GM23338 (cell line): Measurements from ENCODE around the gene PRSS37. TPM values are rescaled to one million over a fixed set of nuclear protein-coding genes. Genes with fewer than 3 reads are reported as not detected.
A peak's percentile ranks its signal among the peaks of the same experiment; 100 is the strongest.

Experiments used
- ATAC-seq: fragments of 200-7000 bp; cut with Tn5 transposase; 3 replicates; pipeline ENCODE4 v1.9.1; 2020
- DNase-seq: peaks from one replicate; pipeline ENCODE4 v3.0.0-alpha.2; 2015; ENCODE audit warnings: low spot score
- H2AFZ ChIP-seq: fragments of 200-600 bp; sonication (generic); 2 replicates; pipeline ENCODE4 v1.8.0; 2016; ENCODE audit warnings: antibody characterized with exemption, mild to moderate bottlenecking, moderate library complexity
- H3F3A ChIP-seq: fragments of 200-600 bp; sonication (generic); replicated peaks from 2 replicates; pipeline ENCODE4 v1.8.0; 2017; ENCODE audit warnings: antibody characterized with exemption, mixed run types, low read depth
- H3K27ac ChIP-seq: fragments of 200-600 bp; sonication (generic); 2 replicates; pipeline ENCODE4 v1.6.1; 2016; ENCODE audit warnings: low read depth
- H3K27me3 ChIP-seq: fragments of 200-600 bp; sonication (generic); 2 replicates; pipeline ENCODE4 v1.8.0; 2016; ENCODE audit warnings: mild to moderate bottlenecking, mixed run types, moderate library complexity; ENCODE audit not compliant: insufficient read depth
- H3K36me3 ChIP-seq: fragments of 200-600 bp; sonication (generic); 2 replicates; pipeline ENCODE4 v1.8.0; 2016; ENCODE audit warnings: mild to moderate bottlenecking; ENCODE audit not compliant: insufficient read depth
- H3K4me1 ChIP-seq: fragments of 200-600 bp; sonication (generic); 2 replicates; pipeline ENCODE4 v1.8.0; 2016; ENCODE audit warnings: mild to moderate bottlenecking, moderate library complexity; ENCODE audit not compliant: insufficient read depth
- H3K4me2 ChIP-seq: fragments of 200-600 bp; sonication (generic); 2 replicates; pipeline ENCODE4 v1.7.1; 2017; ENCODE audit warnings: mixed run types
- H3K4me3 ChIP-seq: fragments of 200-600 bp; sonication (generic); 2 replicates; pipeline ENCODE4 v1.6.1; 2016; ENCODE audit warnings: mixed run types
- H3K79me2 ChIP-seq: fragments of 200-600 bp; sonication (generic); replicated peaks from 2 replicates; pipeline ENCODE4 v1.8.0; 2017; ENCODE audit warnings: mild to moderate bottlenecking; ENCODE audit not compliant: insufficient read depth
- H3K9me2 ChIP-seq: fragments of 200-600 bp; sonication (generic); 2 replicates; pipeline ENCODE4 v1.8.0; 2017; ENCODE audit not compliant: insufficient read depth
- H4K20me1 ChIP-seq: fragments of 200-600 bp; sonication (generic); replicated peaks from 2 replicates; pipeline ENCODE4 v1.8.0; 2017; ENCODE audit warnings: mild to moderate bottlenecking; ENCODE audit not compliant: insufficient read depth
- H3K27ac Mint-ChIP-seq: 2 replicates; pipeline ENCODE4 v1.8.0; 2020; ENCODE audit warnings: inconsistent platforms, mild to moderate bottlenecking, moderate library complexity, mixed read lengths
- H3K27me3 Mint-ChIP-seq: 3 replicates; pipeline ENCODE4 v1.8.0; 2022; ENCODE audit warnings: low read depth, mild to moderate bottlenecking, moderate library complexity, mixed read lengths, inconsistent platforms; ENCODE audit not compliant: insufficient read depth, poor library complexity
- H3K36me3 Mint-ChIP-seq: 3 replicates; pipeline ENCODE4 v1.8.0; 2021; ENCODE audit warnings: low read depth, mild to moderate bottlenecking, inconsistent platforms, moderate library complexity, mixed read lengths
- H3K4me1 Mint-ChIP-seq: 3 replicates; pipeline ENCODE4 v1.8.0; 2020; ENCODE audit warnings: mild to moderate bottlenecking, inconsistent platforms, mixed read lengths
- H3K4me3 Mint-ChIP-seq: 3 replicates; pipeline ENCODE4 v1.8.0; 2021; ENCODE audit warnings: moderate library complexity, mild to moderate bottlenecking, inconsistent platforms, mixed read lengths
- H3K9me3 Mint-ChIP-seq: 3 replicates; pipeline ENCODE4 v1.8.0; 2020; ENCODE audit warnings: moderate library complexity, mild to moderate bottlenecking, inconsistent platforms, mixed read lengths
- CREB1 ChIP-seq: fragments of 250-450 bp; sonication (Bioruptor Pico); IDR thresholded peaks from 2 replicates; pipeline ENCODE4 v1.5.0; 2020; ENCODE audit warnings: low read depth, mild to moderate bottlenecking, moderate library complexity
- JUNB ChIP-seq: IDR thresholded peaks from one replicate; pipeline ENCODE4 v1.6.1; 2016; ENCODE audit warnings: antibody characterized with exemption; ENCODE audit not compliant: unreplicated experiment
- POLR2AphosphoS5 ChIP-seq: IDR thresholded peaks from 2 replicates; pipeline ENCODE4 v1.6.1; 2016; ENCODE audit warnings: antibody characterized with exemption, low read depth
- ZNF114 ChIP-seq: fragments of 250-450 bp; sonication (Bioruptor Pico); IDR thresholded peaks from 2 replicates; pipeline ENCODE4 v1.5.0; 2020; ENCODE audit warnings: mild to moderate bottlenecking, moderate library complexity
- ZNF331 ChIP-seq: fragments of 250-450 bp; sonication (Bioruptor Pico); IDR thresholded peaks from 2 replicates; pipeline ENCODE4 v1.5.0; 2020; ENCODE audit warnings: low read depth, mild to moderate bottlenecking, moderate library complexity
- polyA plus RNA-seq: library from polyadenylated mRNA; unstranded; fragments of >200 nt; fragmentation: Nextera tagmentation; extraction: Ambion mirVana; gene quantifications from 2 replicates; pipeline ENCODE4 v1.2.1, GENCODE V29; 2016
- total RNA-seq: library from RNA; depleted of rRNA; stranded (reverse); fragments of >200 nt; shearing (Covaris generic); gene quantifications from 2 replicates; pipeline ENCODE4 v1.2.3, GENCODE V29; 2014
- TF ChIP-seq, protein P1 (sequence below): IDR thresholded peaks from one replicate; pipeline ENCODE4 v1.6.1; 2018; ENCODE audit warnings: antibody characterized with exemption; ENCODE audit not compliant: unreplicated experiment
- TF ChIP-seq, protein P2 (sequence below), 2 experiments: fragments of 200-600 bp in 1 of 2; sonication (generic) in 1 of 2; conservative IDR thresholded peaks; 2 replicates each; pipeline versions ENCODE4 v1.5.1 to v1.6.1; 2016 to 2017; ENCODE audit warnings: antibody characterized with exemption in 2 of 2, low read depth in 2 of 2, mild to moderate bottlenecking in 2 of 2, moderate library complexity in 1 of 2
- TF ChIP-seq, protein P3 (sequence below): fragments of 250-450 bp; sonication (Bioruptor Pico); IDR thresholded peaks from 2 replicates; pipeline ENCODE4 v1.5.0; 2020; ENCODE audit warnings: mild to moderate bottlenecking, moderate library complexity

Gene PRSS37
- total and polyA plus RNA-seq, 2 experiments from 2014 or later: 0.58 TPM; not detected in 1

DNA sequence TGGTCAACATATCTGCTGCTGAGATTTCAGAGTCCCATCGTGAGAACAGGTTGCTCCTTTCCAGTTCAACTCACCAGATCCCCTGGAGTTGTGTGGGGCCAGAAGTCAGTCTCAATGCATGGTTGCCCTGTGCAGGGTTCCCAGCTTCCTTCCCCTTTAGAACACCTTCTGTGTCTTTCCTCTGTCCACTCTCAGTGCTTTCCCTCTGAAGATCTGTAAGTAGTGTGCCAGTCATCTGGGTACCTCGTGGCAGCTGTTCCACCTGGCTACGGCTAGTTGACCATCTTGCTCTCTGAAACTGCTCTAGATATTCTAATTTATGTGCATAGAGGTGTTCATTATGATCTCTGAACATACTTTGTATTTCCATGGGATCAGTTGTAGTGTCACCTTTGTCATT is 36.1 kb upstream of the PRSS37 start (continued):
- TF ChIP-seq, protein P1, sequence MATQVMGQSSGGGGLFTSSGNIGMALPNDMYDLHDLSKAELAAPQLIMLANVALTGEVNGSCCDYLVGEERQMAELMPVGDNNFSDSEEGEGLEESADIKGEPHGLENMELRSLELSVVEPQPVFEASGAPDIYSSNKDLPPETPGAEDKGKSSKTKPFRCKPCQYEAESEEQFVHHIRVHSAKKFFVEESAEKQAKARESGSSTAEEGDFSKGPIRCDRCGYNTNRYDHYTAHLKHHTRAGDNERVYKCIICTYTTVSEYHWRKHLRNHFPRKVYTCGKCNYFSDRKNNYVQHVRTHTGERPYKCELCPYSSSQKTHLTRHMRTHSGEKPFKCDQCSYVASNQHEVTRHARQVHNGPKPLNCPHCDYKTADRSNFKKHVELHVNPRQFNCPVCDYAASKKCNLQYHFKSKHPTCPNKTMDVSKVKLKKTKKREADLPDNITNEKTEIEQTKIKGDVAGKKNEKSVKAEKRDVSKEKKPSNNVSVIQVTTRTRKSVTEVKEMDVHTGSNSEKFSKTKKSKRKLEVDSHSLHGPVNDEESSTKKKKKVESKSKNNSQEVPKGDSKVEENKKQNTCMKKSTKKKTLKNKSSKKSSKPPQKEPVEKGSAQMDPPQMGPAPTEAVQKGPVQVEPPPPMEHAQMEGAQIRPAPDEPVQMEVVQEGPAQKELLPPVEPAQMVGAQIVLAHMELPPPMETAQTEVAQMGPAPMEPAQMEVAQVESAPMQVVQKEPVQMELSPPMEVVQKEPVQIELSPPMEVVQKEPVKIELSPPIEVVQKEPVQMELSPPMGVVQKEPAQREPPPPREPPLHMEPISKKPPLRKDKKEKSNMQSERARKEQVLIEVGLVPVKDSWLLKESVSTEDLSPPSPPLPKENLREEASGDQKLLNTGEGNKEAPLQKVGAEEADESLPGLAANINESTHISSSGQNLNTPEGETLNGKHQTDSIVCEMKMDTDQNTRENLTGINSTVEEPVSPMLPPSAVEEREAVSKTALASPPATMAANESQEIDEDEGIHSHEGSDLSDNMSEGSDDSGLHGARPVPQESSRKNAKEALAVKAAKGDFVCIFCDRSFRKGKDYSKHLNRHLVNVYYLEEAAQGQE: no peak
- TF ChIP-seq ZNF114 (CRISPR knock-in tag): no peak
- no peak for TF ChIP-seq CREB1 (CRISPR knock-in tag)

DNA sequence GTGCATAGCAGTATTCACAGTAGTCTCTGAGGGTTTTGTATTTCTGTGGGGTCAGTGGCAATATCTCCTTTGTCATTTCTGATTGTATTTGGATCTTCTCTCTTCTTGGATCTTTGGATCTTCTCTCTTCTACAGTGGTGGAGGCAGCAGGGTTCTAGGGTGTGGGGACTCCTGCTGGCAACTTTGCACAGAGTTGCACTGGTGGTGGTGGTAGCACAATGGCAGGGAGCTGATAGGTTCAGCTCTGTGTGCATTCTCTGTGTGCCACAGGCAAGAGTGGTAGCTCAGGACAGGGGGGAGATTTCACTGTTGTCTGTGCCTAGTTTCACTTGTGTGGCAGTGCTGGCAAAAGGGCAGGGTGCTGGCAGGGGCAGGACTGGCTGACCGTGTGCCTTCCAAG is 35.1 kb upstream of the PRSS37 start:
- H3F3A ChIP-seq: no peaks in the 10 kb centered on the region
- H2AFZ ChIP-seq: no peak overlapping the region
- no peak overlapping the region for H3K4me3 Mint-ChIP-seq
- no peaks in the 10 kb centered on the region for H3K27me3 ChIP-seq
- H4K20me1 ChIP-seq: no peaks in the 10 kb centered on the region
- peaks cover 18% of the 10 kb centered on the region for H3K4me1 ChIP-seq
- H3K4me1 Mint-ChIP-seq: peaks cover 24% of the 10 kb centered on the region
- ATAC-seq: peak; percentile 56; the same call in 2 of the 3 replicates
- no peaks in the 10 kb centered on the region for H3K36me3 ChIP-seq
- H3K27me3 Mint-ChIP-seq: no peaks in the 10 kb centered on the region
- DNase-seq: no peak
- H3K79me2 ChIP-seq: no peaks in the 10 kb centered on the region
- no peak overlapping the region for H3K4me3 ChIP-seq
- H3K4me2 ChIP-seq: peak overlapping the region; percentile 49; the same call in 1 of the 2 replicates
- H3K9me3 Mint-ChIP-seq: no peaks in the 10 kb centered on the region
- TF ChIP-seq, protein P2, sequence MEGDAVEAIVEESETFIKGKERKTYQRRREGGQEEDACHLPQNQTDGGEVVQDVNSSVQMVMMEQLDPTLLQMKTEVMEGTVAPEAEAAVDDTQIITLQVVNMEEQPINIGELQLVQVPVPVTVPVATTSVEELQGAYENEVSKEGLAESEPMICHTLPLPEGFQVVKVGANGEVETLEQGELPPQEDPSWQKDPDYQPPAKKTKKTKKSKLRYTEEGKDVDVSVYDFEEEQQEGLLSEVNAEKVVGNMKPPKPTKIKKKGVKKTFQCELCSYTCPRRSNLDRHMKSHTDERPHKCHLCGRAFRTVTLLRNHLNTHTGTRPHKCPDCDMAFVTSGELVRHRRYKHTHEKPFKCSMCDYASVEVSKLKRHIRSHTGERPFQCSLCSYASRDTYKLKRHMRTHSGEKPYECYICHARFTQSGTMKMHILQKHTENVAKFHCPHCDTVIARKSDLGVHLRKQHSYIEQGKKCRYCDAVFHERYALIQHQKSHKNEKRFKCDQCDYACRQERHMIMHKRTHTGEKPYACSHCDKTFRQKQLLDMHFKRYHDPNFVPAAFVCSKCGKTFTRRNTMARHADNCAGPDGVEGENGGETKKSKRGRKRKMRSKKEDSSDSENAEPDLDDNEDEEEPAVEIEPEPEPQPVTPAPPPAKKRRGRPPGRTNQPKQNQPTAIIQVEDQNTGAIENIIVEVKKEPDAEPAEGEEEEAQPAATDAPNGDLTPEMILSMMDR (conservative IDR thresholded peaks at IDR 0.05; ENCODE audit: low read depth in 2 of 2): peak; percentile 11 to 41; a peak in 2 of 4 replicates
- TF ChIP-seq ZNF331 (CRISPR knock-in tag) (no peak), JUNB (no peak), POLR2AphosphoS5 (no peak), CREB1 (CRISPR knock-in tag) (no peak)
- H3K36me3 Mint-ChIP-seq: no peaks in the 10 kb centered on the region
- no peak overlapping the region for H3K27ac ChIP-seq
- no peaks in the 10 kb centered on the region; the same call in 1 of the 2 replicates for H3K9me2 ChIP-seq
- peak overlapping the region; percentile 5; the same call in 1 of the 2 replicates for H3K27ac Mint-ChIP-seq

DNA sequence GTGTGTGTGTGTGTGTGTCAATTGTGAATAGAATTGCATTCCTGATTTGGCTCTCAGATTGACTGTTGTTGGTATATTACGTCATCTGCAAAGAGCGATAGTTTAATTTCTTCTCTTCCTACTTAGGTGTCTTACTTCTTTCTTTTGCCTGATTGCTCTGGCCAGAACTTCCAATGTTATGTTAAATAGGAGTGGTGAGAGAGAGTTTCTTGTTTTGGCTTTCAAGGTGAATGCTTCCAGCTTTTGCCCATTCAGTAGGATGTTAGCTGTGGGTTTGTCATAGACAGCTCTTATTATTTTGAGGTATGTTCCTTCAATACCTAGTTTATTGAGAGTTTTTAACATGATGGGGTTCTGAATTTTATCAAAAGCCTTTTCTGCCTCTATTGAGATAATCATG is 34.2 kb upstream of the PRSS37 start:
- no peaks in the 10 kb centered on the region for H3K79me2 ChIP-seq
- H3K9me3 Mint-ChIP-seq: no peaks in the 10 kb centered on the region
- H3K27ac ChIP-seq: 0 out of 2 replicates have a peak overlapping the region, but pooled peaks have one; percentile 33
- H3K9me2 ChIP-seq: no peaks in the 10 kb centered on the region; the same call in 1 of the 2 replicates
- H3K27me3 Mint-ChIP-seq: no peaks in the 10 kb centered on the region
- H3K4me1 Mint-ChIP-seq: peaks cover 24% of the 10 kb centered on the region
- H3K4me2 ChIP-seq: peak overlapping the region; percentile 49
- H3K4me1 ChIP-seq: peaks cover 18% of the 10 kb centered on the region
- no peaks in the 10 kb centered on the region for H3K27me3 ChIP-seq
- peak overlapping the region; percentile 7; the same call in 1 of the 3 replicates for H3K4me3 Mint-ChIP-seq
- DNase-seq: peak; percentile 49
- peak overlapping the region; percentile 72 for H3K27ac Mint-ChIP-seq
- H2AFZ ChIP-seq: no peak overlapping the region
- peak; percentile 87 for ATAC-seq
- no peaks in the 10 kb centered on the region for H3K36me3 ChIP-seq
- no peaks in the 10 kb centered on the region for H3K36me3 Mint-ChIP-seq
- no peaks in the 10 kb centered on the region for H3F3A ChIP-seq
- H4K20me1 ChIP-seq: no peaks in the 10 kb centered on the region
- H3K4me3 ChIP-seq: 0 out of 2 replicates have a peak overlapping the region, but pooled peaks have one; percentile 2
- TF ChIP-seq, protein P3, sequence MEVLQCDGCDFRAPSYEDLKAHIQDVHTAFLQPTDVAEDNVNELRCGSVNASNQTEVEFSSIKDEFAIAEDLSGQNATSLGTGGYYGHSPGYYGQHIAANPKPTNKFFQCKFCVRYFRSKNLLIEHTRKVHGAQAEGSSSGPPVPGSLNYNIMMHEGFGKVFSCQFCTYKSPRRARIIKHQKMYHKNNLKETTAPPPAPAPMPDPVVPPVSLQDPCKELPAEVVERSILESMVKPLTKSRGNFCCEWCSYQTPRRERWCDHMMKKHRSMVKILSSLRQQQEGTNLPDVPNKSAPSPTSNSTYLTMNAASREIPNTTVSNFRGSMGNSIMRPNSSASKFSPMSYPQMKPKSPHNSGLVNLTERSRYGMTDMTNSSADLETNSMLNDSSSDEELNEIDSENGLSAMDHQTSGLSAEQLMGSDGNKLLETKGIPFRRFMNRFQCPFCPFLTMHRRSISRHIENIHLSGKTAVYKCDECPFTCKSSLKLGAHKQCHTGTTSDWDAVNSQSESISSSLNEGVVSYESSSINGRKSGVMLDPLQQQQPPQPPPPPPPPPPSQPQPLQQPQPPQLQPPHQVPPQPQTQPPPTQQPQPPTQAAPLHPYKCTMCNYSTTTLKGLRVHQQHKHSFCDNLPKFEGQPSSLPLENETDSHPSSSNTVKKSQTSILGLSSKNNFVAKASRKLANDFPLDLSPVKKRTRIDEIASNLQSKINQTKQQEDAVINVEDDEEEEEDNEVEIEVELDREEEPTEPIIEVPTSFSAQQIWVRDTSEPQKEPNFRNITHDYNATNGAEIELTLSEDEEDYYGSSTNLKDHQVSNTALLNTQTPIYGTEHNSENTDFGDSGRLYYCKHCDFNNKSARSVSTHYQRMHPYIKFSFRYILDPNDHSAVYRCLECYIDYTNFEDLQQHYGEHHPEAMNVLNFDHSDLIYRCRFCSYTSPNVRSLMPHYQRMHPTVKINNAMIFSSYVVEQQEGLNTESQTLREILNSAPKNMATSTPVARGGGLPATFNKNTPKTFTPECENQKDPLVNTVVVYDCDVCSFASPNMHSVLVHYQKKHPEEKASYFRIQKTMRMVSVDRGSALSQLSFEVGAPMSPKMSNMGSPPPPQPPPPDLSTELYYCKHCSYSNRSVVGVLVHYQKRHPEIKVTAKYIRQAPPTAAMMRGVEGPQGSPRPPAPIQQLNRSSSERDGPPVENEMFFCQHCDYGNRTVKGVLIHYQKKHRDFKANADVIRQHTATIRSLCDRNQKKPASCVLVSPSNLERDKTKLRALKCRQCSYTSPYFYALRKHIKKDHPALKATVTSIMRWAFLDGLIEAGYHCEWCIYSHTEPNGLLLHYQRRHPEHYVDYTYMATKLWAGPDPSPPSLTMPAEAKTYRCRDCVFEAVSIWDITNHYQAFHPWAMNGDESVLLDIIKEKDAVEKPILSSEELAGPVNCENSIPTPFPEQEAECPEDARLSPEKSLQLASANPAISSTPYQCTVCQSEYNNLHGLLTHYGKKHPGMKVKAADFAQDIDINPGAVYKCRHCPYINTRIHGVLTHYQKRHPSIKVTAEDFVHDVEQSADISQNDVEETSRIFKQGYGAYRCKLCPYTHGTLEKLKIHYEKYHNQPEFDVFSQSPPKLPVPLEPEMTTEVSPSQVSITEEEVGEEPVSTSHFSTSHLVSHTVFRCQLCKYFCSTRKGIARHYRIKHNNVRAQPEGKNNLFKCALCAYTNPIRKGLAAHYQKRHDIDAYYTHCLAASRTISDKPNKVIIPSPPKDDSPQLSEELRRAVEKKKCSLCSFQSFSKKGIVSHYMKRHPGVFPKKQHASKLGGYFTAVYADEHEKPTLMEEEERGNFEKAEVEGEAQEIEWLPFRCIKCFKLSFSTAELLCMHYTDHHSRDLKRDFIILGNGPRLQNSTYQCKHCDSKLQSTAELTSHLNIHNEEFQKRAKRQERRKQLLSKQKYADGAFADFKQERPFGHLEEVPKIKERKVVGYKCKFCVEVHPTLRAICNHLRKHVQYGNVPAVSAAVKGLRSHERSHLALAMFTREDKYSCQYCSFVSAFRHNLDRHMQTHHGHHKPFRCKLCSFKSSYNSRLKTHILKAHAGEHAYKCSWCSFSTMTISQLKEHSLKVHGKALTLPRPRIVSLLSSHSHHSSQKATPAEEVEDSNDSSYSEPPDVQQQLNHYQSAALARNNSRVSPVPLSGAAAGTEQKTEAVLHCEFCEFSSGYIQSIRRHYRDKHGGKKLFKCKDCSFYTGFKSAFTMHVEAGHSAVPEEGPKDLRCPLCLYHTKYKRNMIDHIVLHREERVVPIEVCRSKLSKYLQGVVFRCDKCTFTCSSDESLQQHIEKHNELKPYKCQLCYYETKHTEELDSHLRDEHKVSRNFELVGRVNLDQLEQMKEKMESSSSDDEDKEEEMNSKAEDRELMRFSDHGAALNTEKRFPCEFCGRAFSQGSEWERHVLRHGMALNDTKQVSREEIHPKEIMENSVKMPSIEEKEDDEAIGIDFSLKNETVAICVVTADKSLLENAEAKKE (CRISPR knock-in tag): peak; percentile 52
